DOHH2 (cell line): ENCODE measurements around the gene XCL1.
"Not testable (repeated sequence)": the region's sequence is repeated elsewhere in the genome, so short reads cannot be mapped to it uniquely, and the experiment has no call there.

Experiments used
- EZH2phosphoT487 ChIP-seq: fragments of 200-600 bp; sonication (generic); IDR thresholded peaks from 2 replicates; pipeline ENCODE4 v1.6.1; 2017; ENCODE audit warnings: borderline replicate concordance, mild to moderate bottlenecking, antibody characterized with exemption, low read length, moderate library complexity, mixed read lengths
- TF ChIP-seq, protein P1 (sequence below): fragments of 200-600 bp; sonication (generic); IDR thresholded peaks from one replicate; pipeline ENCODE4 v1.5.1; 2014; ENCODE audit warnings: antibody characterized with exemption, mild to moderate bottlenecking, low read depth, low read length; ENCODE audit not compliant: poor library complexity, severe bottlenecking

DNA sequence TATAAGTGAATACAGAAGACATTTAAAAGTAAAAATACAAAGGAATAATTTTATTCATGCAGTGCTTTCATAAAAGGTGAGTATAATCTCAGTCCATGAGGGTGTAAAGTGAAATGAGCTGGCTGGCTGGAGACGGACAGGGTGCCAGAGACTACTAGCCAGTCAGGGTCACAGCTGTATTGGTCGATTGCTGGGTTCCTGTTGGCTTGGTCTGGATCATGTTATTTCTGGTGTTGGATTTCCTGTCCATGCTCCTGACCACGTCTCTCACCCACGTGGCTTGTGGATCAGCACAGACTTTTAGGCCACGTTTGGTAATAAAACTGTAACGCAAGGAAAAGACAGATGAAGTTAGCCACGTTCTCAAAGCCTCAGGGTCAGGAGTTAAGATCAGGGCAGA, 35.6 kb upstream of the XCL1 start:
- TF ChIP-seq, protein P1, sequence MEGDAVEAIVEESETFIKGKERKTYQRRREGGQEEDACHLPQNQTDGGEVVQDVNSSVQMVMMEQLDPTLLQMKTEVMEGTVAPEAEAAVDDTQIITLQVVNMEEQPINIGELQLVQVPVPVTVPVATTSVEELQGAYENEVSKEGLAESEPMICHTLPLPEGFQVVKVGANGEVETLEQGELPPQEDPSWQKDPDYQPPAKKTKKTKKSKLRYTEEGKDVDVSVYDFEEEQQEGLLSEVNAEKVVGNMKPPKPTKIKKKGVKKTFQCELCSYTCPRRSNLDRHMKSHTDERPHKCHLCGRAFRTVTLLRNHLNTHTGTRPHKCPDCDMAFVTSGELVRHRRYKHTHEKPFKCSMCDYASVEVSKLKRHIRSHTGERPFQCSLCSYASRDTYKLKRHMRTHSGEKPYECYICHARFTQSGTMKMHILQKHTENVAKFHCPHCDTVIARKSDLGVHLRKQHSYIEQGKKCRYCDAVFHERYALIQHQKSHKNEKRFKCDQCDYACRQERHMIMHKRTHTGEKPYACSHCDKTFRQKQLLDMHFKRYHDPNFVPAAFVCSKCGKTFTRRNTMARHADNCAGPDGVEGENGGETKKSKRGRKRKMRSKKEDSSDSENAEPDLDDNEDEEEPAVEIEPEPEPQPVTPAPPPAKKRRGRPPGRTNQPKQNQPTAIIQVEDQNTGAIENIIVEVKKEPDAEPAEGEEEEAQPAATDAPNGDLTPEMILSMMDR: not testable (repeated sequence)
- not testable (repeated sequence) for TF ChIP-seq EZH2phosphoT487
